ENCODE results near the gene C1orf35. TPM values are rescaled to one million over a fixed set of nuclear protein-coding genes. Genes with fewer than 3 reads are reported as not detected.

Gene C1orf35
- total RNA-seq, 3 donors from 2014 or later = 11.5 to 17.0 (median 15.7) TPM

- Histone ChIP-seq H3K36me3 (no peaks in the 10 kb centered on the region), H3K27me3 (no peaks in the 10 kb centered on the region), H3K27ac (no peak overlapping the region), H3K9me3 (no peaks in the 10 kb centered on the region), H3K4me1 (no peaks in the 10 kb centered on the region), H3K4me3 (no peak overlapping the region)
- intact Hi-C loops (cut with DNase I; ENCODE audit: low total_unique reads) = no loop called here
- TF ChIP-seq, protein P1, sequence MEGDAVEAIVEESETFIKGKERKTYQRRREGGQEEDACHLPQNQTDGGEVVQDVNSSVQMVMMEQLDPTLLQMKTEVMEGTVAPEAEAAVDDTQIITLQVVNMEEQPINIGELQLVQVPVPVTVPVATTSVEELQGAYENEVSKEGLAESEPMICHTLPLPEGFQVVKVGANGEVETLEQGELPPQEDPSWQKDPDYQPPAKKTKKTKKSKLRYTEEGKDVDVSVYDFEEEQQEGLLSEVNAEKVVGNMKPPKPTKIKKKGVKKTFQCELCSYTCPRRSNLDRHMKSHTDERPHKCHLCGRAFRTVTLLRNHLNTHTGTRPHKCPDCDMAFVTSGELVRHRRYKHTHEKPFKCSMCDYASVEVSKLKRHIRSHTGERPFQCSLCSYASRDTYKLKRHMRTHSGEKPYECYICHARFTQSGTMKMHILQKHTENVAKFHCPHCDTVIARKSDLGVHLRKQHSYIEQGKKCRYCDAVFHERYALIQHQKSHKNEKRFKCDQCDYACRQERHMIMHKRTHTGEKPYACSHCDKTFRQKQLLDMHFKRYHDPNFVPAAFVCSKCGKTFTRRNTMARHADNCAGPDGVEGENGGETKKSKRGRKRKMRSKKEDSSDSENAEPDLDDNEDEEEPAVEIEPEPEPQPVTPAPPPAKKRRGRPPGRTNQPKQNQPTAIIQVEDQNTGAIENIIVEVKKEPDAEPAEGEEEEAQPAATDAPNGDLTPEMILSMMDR (IDR thresholded peaks at IDR 0.05) = no peak
- TF ChIP-seq POLR2A (IDR thresholded peaks at IDR 0.05) = no peak
- no peak for TF ChIP-seq POLR2AphosphoS5 (IDR thresholded peaks at IDR 0.05)
- DNase-seq (ENCODE audit: low spot score in 2 of 2) = no peak
Measured at GRCh38 chr1:228074954-228075730, 28.0 kb downstream of the C1orf35 start.

DNA sequence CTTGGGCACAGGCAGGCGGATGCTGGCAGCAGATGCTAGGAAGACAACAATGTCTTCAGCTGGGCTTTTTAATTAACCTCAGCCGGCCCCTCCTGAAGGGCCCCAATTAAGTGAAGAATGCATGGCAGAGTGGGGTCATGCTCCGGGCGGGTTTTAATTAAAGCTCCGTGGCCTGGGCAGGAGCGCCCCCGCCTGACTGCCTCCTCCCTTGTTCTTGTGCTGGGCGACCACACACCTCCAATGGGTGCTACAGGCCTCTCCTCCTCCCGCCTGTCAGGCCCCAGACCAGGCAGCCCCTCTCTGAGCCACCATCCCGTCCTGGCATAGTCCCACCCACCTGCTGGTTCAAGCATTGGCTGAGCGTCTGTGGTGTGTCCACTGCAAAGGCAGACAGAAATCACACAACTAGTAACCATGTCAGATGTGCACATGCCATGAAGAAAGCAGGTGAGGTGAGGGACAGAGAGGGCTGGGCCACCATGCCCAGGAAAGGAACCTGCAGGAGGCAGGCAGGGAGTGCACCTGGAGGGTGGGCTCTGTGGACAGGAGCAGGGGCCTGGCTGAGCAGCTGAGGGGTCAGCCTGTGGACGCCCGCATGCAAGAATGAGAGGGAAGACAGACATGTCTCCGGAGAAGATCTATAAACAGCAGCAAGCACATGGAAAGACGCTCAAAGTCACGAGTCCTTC, 29.1 kb downstream of the C1orf35 start:
- H3K9me3 ChIP-seq = no peaks in the 10 kb centered on the region
- no peaks in the 10 kb centered on the region for H3K27me3 ChIP-seq
- no peak overlapping the region for H3K4me3 ChIP-seq
- intact Hi-C loops (cut with DNase I; ENCODE audit: low total_unique reads) = loop anchor here (2.0 kb wide), 1 partner anchor 73 kb away; no protein-coding TSS in a partner anchor
- DNase-seq (ENCODE audit: low spot score in 2 of 2) = no peak
- TF ChIP-seq, protein P1 (IDR thresholded peaks at IDR 0.05) = peak in 1 of 3 donors; percentile 19
- no peak for TF ChIP-seq POLR2AphosphoS5 (IDR thresholded peaks at IDR 0.05)
- H3K27ac ChIP-seq = no peak overlapping the region
- H3K4me1 ChIP-seq = no peaks in the 10 kb centered on the region
- H3K36me3 ChIP-seq = no peaks in the 10 kb centered on the region

GRCh38 chr1:228073061-228073856, 29.9 kb downstream of the C1orf35 start:
- H3K27me3 ChIP-seq = peaks cover 0 to 5% of the 10 kb centered on the region in 2 donors
- H3K27ac ChIP-seq = no peak overlapping the region
- TF ChIP-seq POLR2A (IDR thresholded peaks at IDR 0.05) (no peak), POLR2AphosphoS5 (IDR thresholded peaks at IDR 0.05) (no peak)
- TF ChIP-seq, protein P1 (IDR thresholded peaks at IDR 0.05) = no peak
- no peaks in the 10 kb centered on the region for H3K36me3 ChIP-seq
- no peak overlapping the region for H3K4me3 ChIP-seq
- no peaks in the 10 kb centered on the region for H3K9me3 ChIP-seq
- no peak for DNase-seq (ENCODE audit: low spot score in 2 of 2)
- intact Hi-C loops (cut with DNase I; ENCODE audit: low total_unique reads) = loop anchor here (2.0 kb wide), 1 partner anchor 72 kb away; no protein-coding TSS in a partner anchor
- no peaks in the 10 kb centered on the region for H3K4me1 ChIP-seq

DNA sequence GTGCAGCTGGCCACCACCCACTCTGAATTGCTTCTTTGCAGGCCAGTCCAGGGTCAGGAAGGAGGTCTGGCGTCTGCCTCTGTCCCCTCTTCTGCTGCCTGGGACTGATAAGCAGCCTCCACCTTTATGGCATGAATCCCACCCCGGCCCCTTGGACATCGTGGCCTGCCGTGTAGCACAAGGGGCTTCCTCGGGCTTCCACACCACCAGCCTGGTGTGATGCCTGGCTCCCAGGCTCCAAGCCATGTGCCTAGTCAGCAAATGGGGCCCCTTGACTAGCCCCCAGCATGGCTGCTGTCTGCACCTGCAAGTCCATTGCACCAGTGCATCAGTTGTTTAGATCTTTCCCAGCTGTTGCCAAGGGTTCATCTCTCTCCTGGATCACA, 30.5 kb downstream of the C1orf35 start:
- TF ChIP-seq POLR2A (IDR thresholded peaks at IDR 0.05) = no peak
- TF ChIP-seq, protein P1 (IDR thresholded peaks at IDR 0.05) = no peak
- TF ChIP-seq POLR2AphosphoS5 (IDR thresholded peaks at IDR 0.05) = no peak
- Histone ChIP-seq H3K4me1 (no peaks in the 10 kb centered on the region), H3K27ac (no peak overlapping the region), H3K4me3 (no peak overlapping the region), H3K36me3 (no peaks in the 10 kb centered on the region), H3K27me3 (peaks cover 0 to 6% of the 10 kb centered on the region in 2 donors), H3K9me3 (no peaks in the 10 kb centered on the region)
- DNase-seq (ENCODE audit: low spot score in 2 of 2) = no peak
- intact Hi-C loops (cut with DNase I; ENCODE audit: low total_unique reads) = loop anchor here (2.0 kb wide), 1 partner anchor 72 kb away; no protein-coding TSS in a partner anchor
